K562 (cell line): ENCODE measurements around the gene AURKB. TPM values are rescaled to one million over a fixed set of nuclear protein-coding genes. Genes with fewer than 3 reads are reported as not detected.
A peak's percentile ranks its signal among the peaks of the same experiment; 100 is the strongest.

Source experiments
- ATAC-seq: fragments of 200-7000 bp; cut with Tn5 transposase; 3 replicates; pipeline ENCODE4 v1.9.1; 2020; ENCODE audit warnings: moderate library complexity
- BruUV-seq: library from RNA; stranded (reverse); fragments of 400-500 nt; replicated peaks from 2 replicates; lab custom pipeline; 2021; lab: Mats Ljungman, UMichigan
- CTCF ChIA-PET: fragments of 300-600 bp; formaldehyde crosslinking; extraction: SDS; loops from one replicate; lab custom pipeline; 2021; ENCODE audit warnings: low intra/inter-chr PET ratio; lab: Yijun Ruan, JAX
- POLR2A ChIA-PET: fragments of 300-600, 350-650 bp; sonication (Branson Sonifier 250); formaldehyde crosslinking; extraction: SDS; loops from one replicate; lab custom pipeline; 2021; ENCODE audit warnings: antibody characterized with exemption, inconsistent platforms; lab: Yijun Ruan, JAX
- DNase-seq, 4 experiments: peaks; one replicate each; pipeline versions ENCODE4 v3.0.0 to v3.0.0-alpha.2; 2011 to 2018; ENCODE audit warnings: low spot score in 3 of 4, mixed read lengths in 3 of 4; ENCODE audit errors: extremely low read depth in 1 of 4
- FAIRE-seq: peaks from 2 replicates; lab custom pipeline; 2011; peaks lifted over from hg19 to GRCh38; lab: Jason Lieb, UNC
- H2AFZ ChIP-seq: 2 replicates; pipeline ENCODE4 v1.6.0; 2011; ENCODE audit warnings: low read depth, low read length, control low read depth, inconsistent platforms
- H3K27ac ChIP-seq: fragments of 200-600 bp; 3 replicates; pipeline ENCODE4 v1.8.0; 2011; ENCODE audit warnings: low read depth, mild to moderate bottlenecking, control low read depth, inconsistent platforms, low read length, moderate library complexity, mixed read lengths; ENCODE audit errors: extremely low read depth
- H3K27me3 ChIP-seq, 2 experiments: fragments of 300-600 bp in 1 of 2; 2 replicates in 1 of 2; 3 replicates in 1 of 2; pipeline versions ENCODE4 v1.6.0 to v1.8.0; 2011; ENCODE audit warnings: inconsistent platforms in 2 of 2, low read length in 2 of 2, mild to moderate bottlenecking in 1 of 2, mixed read lengths in 1 of 2, moderate library complexity in 1 of 2; ENCODE audit not compliant: control insufficient read depth in 2 of 2, insufficient read depth in 2 of 2
- H3K36me3 ChIP-seq: fragments of 300-600 bp; 3 replicates; pipeline ENCODE4 v1.8.0; 2011; ENCODE audit warnings: mild to moderate bottlenecking, low read length, inconsistent platforms; ENCODE audit not compliant: control insufficient read depth, insufficient read depth
- H3K4me1 ChIP-seq, 2 experiments: fragments of 200-600 bp in 1 of 2; replicated peaks in 1 of 2; 2 replicates in 1 of 2; 3 replicates in 1 of 2; pipeline versions ENCODE4 v1.5.1 to v1.8.0; 2011; ENCODE audit warnings: inconsistent platforms in 2 of 2, low read length in 2 of 2, mild to moderate bottlenecking in 1 of 2, mixed read lengths in 1 of 2, moderate library complexity in 1 of 2; ENCODE audit not compliant: control insufficient read depth in 2 of 2, insufficient read depth in 2 of 2
- H3K4me2 ChIP-seq: 2 replicates; pipeline ENCODE4 v1.6.1; 2011; ENCODE audit warnings: low read length, control low read depth, inconsistent platforms, mixed read lengths; ENCODE audit not compliant: insufficient read depth
- H3K4me3 ChIP-seq: fragments of 200-600 bp; sonication (generic), shearing (Covaris generic); 2 replicates; pipeline ENCODE4 v1.5.1; 2016; ENCODE audit warnings: control low read depth, inconsistent platforms
- H3K79me2 ChIP-seq: fragments of 200-600 bp; 3 replicates; pipeline ENCODE4 v1.8.0; 2011; ENCODE audit warnings: low read length, inconsistent platforms; ENCODE audit not compliant: control insufficient read depth, insufficient read depth
- H3K9ac ChIP-seq, 2 experiments: 2 replicates each; pipeline versions ENCODE4 v1.6.0 to v1.6.1; 2011; ENCODE audit warnings: low read depth in 2 of 2, low read length in 2 of 2, control low read depth in 1 of 2, inconsistent platforms in 1 of 2, mild to moderate bottlenecking in 1 of 2, mixed read lengths in 1 of 2; ENCODE audit not compliant: insufficient read depth in 1 of 2
- H3K9me1 ChIP-seq: one replicate; pipeline ENCODE4 v1.6.0; 2011; ENCODE audit warnings: inconsistent platforms, mild to moderate bottlenecking, low read length, moderate library complexity; ENCODE audit not compliant: control insufficient read depth, insufficient read depth
- H3K9me3 ChIP-seq: replicated peaks from 2 replicates; pipeline ENCODE4 v1.5.1; 2011; ENCODE audit warnings: low read depth, low read length, inconsistent platforms; ENCODE audit not compliant: control insufficient read depth, insufficient read depth
- H4K20me1 ChIP-seq: replicated peaks from 2 replicates; pipeline ENCODE4 v1.6.1; 2011; ENCODE audit warnings: low read length, inconsistent platforms, mixed read lengths; ENCODE audit not compliant: control insufficient read depth, insufficient read depth
- ZBTB17 ChIP-seq: fragments of 450-650 bp; formaldehyde crosslinking; IDR thresholded peaks from 2 replicates; pipeline ENCODE4 v1.4.0; 2020; ENCODE audit warnings: mild to moderate bottlenecking
- ZBTB7A ChIP-seq: IDR thresholded peaks from 2 replicates; pipeline ENCODE4 v1.6.1; 2011; ENCODE audit warnings: low read depth, mild to moderate bottlenecking, low read length, moderate library complexity, borderline replicate concordance; ENCODE audit not compliant: control insufficient read depth
- ZNF318 ChIP-seq, 2 experiments: fragments of 450-650 bp; IDR thresholded peaks; 2 replicates each; pipeline ENCODE4 v1.6.1; 2016; ENCODE audit warnings: mild to moderate bottlenecking in 2 of 2, borderline replicate concordance in 1 of 2, low read depth in 1 of 2, moderate library complexity in 1 of 2
- whole genome bisulfite sequencing: fragments of 100-300 bp; shearing (Covaris generic); methylation state at CpG from one replicate; pipeline ENCODE4 v1.1.6; 2016; ENCODE audit warnings: low coverage, mixed read lengths; ENCODE audit not compliant: insufficient coverage; ENCODE audit errors: missing lambda C conversion rate; 5-methylcytosine and 5-hydroxymethylcytosine counted together
- in situ Hi-C: fragments of 300-500 bp; cut with MboI; formaldehyde crosslinking; loops from 4 replicates; pipeline ENCODE4 v1.15.0; 2018; ENCODE audit warnings: inconsistent platforms, mixed read lengths
- intact Hi-C: fragments of 100-400 bp; cut with micrococcal nuclease; formaldehyde crosslinking; loops from 2 replicates; pipeline ENCODE4 v1.14.2; 2022
- polyA plus RNA-seq, 8 experiments: library from polyadenylated mRNA; depleted of rRNA in 4 of 8; stranded (reverse) in 5 of 8; unstranded in 3 of 8; fragments of >200 nt; fragmentation: Nextera tagmentation in 2 of 8; fragmentation: Illumina TruSeq in 1 of 8; extraction: Ambion mirVana in 2 of 8; extraction: Trizol in 1 of 8; gene quantifications; 2 replicates each; pipeline versions ENCODE4 v1.2.1 to v1.2.3, GENCODE V29; 2011 to 2014; ENCODE audit warnings: inconsistent platforms in 1 of 8, missing spikeins in 1 of 8
- total RNA-seq, 7 experiments: library from RNA; depleted of rRNA in 6 of 7; stranded (reverse); fragments of >200 nt in 6 of 7; fragmentation: Illumina TruSeq in 2 of 7; extraction: Trizol in 2 of 7; gene quantifications; 2 replicates each; pipeline versions ENCODE4 v1.2.1 to v1.2.3, GENCODE V29; 2011 to 2021; ENCODE audit warnings: low replicate concordance in 1 of 7

Gene AURKB
- total and polyA plus RNA-seq, 9 of the 15 experiments (the other 6 are each of a cell fraction or from before 2014, with no cell fraction given): 27.2 to 114 (median 74.8) TPM

GRCh38 chr17:8164815-8165131 is 45.6 kb downstream of the AURKB start:
- Histone ChIP-seq H3K4me2 (peak overlapping the region; percentile 59), H3K27me3 (no peaks in the 10 kb centered on the region), H3K4me3 (no peak overlapping the region), H3K9me1 (peaks cover 5% of the 10 kb centered on the region), H3K27ac (peak overlapping the region; percentile 87), H2AFZ (peak overlapping the region; percentile 81), H3K9ac (peak overlapping the region; percentile 45 to 91; a peak in 3 of 4 replicates), H3K4me1 (peaks cover 29 to 41% of the 10 kb centered on the region in 2 experiments), H3K9me3 (no peaks in the 10 kb centered on the region), H3K36me3 (peaks cover 19% of the 10 kb centered on the region; the same call in 2 of the 3 replicates), H4K20me1 (0 out of 2 replicates have a peak, but pooled peaks cover 12% of the 10 kb centered on the region), H3K79me2 (peaks cover 25% of the 10 kb centered on the region)
- CTCF ChIA-PET: no interaction called here
- in situ Hi-C loops: no loop called here
- WGBS: 39% methylated on average over 6 of the region's 6 CpGs
- TSS peak; percentile 79 for BruUV-seq
- FAIRE-seq (no peak), DNase-seq (no peak), ATAC-seq (no peak)
- intact Hi-C loops: no loop called here
- peak; percentile 4; the same call in 1 of the 2 replicates for TF ChIP-seq ZBTB7A
- TF ChIP-seq ZBTB17 (CRISPR knock-in tag): no peak
- POLR2A ChIA-PET: interaction anchor here (0.6 to 1.8 kb wide), 4 partner anchors 8 to 57 kb away, joined by 3 to 31 read pairs (median 3); no protein-coding TSS in a partner anchor

DNA sequence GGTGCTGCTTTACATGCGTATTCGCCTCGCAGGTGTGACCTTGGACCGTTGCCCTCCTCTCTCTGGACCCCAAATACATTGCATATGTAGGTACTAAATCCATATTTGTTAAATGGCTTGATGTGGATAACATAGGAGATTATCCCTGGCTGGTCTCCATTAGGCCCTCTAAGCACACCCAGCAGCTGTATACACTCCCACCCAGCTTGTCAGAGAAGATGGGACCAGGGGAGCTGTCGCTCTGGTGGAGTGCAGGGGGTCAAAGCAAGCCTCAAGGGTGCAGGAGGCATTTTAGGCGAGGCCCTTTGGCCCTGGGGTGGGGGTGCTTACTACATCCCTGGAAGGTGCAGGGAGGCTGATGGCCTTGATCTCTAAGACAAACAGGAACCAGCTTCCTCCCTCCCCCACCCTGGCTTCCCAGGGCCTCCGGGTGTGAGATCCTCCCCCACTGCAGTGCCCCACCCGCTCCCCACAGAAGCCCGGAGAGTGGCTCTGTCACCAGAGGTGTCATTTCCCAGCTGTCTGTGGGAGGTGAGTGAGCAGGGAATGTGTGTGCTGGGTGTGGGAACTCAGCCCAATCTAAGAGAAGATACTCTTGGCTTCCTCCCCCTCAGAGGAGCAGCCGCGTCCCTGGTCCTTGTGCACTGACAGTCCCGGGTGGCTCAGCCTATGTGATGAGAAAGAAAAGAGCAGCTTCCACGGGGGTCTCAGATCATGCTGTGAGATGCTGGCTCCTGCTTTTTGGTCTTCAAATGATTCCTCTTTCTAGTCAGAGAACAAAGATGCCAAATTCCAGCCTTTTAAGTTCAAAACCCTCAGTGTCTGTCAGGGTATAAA is 46.2 kb downstream of the AURKB start:
- BruUV-seq: no TSS peak
- Histone ChIP-seq H3K36me3 (peaks cover 24% of the 10 kb centered on the region; the same call in 2 of the 3 replicates), H3K9me3 (no peaks in the 10 kb centered on the region), H4K20me1 (0 out of 2 replicates have a peak, but pooled peaks cover 12% of the 10 kb centered on the region), H3K4me1 (peaks cover 29 to 41% of the 10 kb centered on the region in 2 experiments), H3K9ac (peak overlapping the region; percentile 68 to 91), H3K27ac (peak overlapping the region; percentile 87), H3K9me1 (peaks cover 5% of the 10 kb centered on the region), H3K4me3 (no peak overlapping the region; the same call in 1 of the 2 replicates), H3K79me2 (peaks cover 31% of the 10 kb centered on the region), H3K4me2 (peak overlapping the region; percentile 59), H3K27me3 (no peaks in the 10 kb centered on the region), H2AFZ (peak overlapping the region; percentile 81)
- in situ Hi-C loops (no loop called here), intact Hi-C loops (no loop called here)
- DNase-seq (peak; percentile 78 to 93 (median 82)), FAIRE-seq (peak; percentile 98), ATAC-seq (peak; percentile 87)
- ChIA-PET CTCF (no interaction called here), POLR2A (interaction anchor here (0.6 to 1.8 kb wide), 4 partner anchors 9 to 57 kb away, joined by 3 to 31 read pairs (median 3); no protein-coding TSS in a partner anchor)
- 19% methylated on average over 9 of the region's 13 CpGs for WGBS
- TF ChIP-seq ZNF318 (IDR thresholded peaks at IDR 0.05; ENCODE audit: borderline replicate concordance in 1 of 2, low read depth in 1 of 2): peak in 1 of 2 experiments; percentile 77; a peak in 1 of 4 replicates
